Ishikawa (cell line): ENCODE measurements around the gene OPCML.

Experiments
- CEBPB ChIP-seq: IDR thresholded peaks from 2 replicates; pipeline ENCODE4 v1.6.1; 2012
- EP300 ChIP-seq: IDR thresholded peaks from 2 replicates; pipeline ENCODE4 v1.6.1; 2012; ENCODE audit warnings: borderline replicate concordance
- NFIC ChIP-seq: IDR thresholded peaks from 2 replicates; pipeline ENCODE4 v1.6.1; 2012
- RAD21 ChIP-seq: IDR thresholded peaks from 2 replicates; pipeline ENCODE4 v1.6.1; 2012; ENCODE audit warnings: low read depth
- TAF1 ChIP-seq: IDR thresholded peaks from 2 replicates; pipeline ENCODE4 v1.6.1; 2012; ENCODE audit warnings: low read depth, mild to moderate bottlenecking
- TEAD4 ChIP-seq: IDR thresholded peaks from 2 replicates; pipeline ENCODE4 v1.6.1; 2012
- YY1 ChIP-seq: IDR thresholded peaks from 2 replicates; pipeline ENCODE4 v1.6.1; 2012; ENCODE audit warnings: low read depth
- TF ChIP-seq, protein P1 (sequence below): IDR thresholded peaks from 2 replicates; pipeline ENCODE4 v1.6.1; 2012; ENCODE audit warnings: low read depth, mild to moderate bottlenecking

DNA sequence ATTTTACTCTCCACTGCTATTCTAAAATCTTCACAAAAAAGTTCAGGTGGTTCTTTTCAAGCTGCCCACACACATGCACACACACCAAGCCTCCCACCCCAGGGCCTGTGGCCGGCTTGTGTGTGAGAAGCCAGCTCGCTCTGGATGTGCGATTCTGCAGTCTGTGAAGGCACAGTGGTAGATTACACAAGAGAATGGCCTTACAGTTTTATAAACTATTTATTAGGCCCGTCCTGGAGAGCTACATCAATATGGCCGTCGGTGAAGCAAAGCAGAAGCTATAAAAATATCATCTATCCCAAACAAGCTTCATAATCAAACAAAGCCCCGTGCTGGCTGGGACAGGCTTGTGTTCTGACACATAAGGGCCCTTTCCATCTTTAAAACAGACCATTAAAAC, 240.5 kb downstream of the OPCML start:
- TF ChIP-seq TAF1 (no peak), RAD21 (no peak), EP300 (no peak), TEAD4 (no peak), YY1 (no peak), CEBPB (no peak), NFIC (no peak)
- TF ChIP-seq, protein P1, sequence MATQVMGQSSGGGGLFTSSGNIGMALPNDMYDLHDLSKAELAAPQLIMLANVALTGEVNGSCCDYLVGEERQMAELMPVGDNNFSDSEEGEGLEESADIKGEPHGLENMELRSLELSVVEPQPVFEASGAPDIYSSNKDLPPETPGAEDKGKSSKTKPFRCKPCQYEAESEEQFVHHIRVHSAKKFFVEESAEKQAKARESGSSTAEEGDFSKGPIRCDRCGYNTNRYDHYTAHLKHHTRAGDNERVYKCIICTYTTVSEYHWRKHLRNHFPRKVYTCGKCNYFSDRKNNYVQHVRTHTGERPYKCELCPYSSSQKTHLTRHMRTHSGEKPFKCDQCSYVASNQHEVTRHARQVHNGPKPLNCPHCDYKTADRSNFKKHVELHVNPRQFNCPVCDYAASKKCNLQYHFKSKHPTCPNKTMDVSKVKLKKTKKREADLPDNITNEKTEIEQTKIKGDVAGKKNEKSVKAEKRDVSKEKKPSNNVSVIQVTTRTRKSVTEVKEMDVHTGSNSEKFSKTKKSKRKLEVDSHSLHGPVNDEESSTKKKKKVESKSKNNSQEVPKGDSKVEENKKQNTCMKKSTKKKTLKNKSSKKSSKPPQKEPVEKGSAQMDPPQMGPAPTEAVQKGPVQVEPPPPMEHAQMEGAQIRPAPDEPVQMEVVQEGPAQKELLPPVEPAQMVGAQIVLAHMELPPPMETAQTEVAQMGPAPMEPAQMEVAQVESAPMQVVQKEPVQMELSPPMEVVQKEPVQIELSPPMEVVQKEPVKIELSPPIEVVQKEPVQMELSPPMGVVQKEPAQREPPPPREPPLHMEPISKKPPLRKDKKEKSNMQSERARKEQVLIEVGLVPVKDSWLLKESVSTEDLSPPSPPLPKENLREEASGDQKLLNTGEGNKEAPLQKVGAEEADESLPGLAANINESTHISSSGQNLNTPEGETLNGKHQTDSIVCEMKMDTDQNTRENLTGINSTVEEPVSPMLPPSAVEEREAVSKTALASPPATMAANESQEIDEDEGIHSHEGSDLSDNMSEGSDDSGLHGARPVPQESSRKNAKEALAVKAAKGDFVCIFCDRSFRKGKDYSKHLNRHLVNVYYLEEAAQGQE: no peak
